HCEC 1CT (cell line): ENCODE results near the gene NIPA2.
"Not testable (repeated sequence)": the region's sequence is repeated elsewhere in the genome, so short reads cannot be mapped to it uniquely, and the experiment has no call there.

Source experiments
- DNase-seq: peaks from one replicate; pipeline ENCODE4 v3.0.0-alpha.2; 2017

NIPA2 gene

GRCh38 chr15:22838292-22839042 lies at the start of gene NIPA2:
Gene NIPA2 (plus strand): TSS chr15:22838666. CDS start chr15:22851732, 13,066 bp downstream.
- DNase-seq: peak; percentile 97

DNA sequence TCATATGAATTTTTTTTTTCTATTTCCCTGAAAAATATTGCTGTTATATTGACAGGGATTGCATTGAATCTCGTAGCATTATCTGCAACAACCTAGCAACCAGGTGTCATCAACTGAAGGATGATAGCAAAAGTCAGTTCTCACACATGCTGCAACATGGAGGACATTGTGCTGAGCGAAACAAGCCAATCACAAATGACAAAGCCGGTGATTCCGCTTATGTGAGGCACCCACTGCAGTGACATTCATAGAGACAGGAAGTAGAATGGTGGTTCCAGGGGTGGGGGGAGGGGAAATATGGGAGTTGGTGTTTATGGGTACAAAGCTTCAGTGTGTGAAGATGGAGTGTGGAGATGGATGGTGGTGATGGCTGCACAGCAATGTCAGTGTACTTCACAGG lies 44.4 kb upstream of the NIPA2 start:
- no peak for DNase-seq

DNA sequence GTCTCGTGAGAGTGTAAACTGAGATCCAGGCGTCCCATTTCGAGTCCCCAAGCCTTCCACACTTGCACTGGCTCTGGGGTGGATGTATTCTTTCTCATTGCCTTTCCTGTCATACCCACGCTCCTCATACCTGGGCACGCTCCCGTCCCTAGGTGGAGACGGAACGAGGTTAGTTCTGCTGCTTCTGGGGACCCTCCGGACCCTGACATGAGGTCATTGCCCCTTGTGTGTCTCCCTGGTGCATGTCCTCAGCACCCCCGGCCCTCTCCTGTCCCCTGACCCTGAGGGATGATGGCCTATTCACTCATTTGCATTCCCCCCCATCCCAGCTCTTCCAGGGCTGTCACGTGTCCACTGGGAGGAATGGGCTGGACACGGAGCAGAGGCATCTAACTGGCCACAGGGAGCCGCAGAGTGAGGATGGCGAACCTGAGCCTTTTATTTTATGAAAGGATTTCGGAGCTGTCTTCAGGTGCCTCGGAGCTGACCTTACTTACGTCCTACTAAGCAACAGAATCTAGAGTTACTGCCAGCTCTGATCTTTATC lies 43.8 kb upstream of the NIPA2 start:
- no peak for DNase-seq

- DNase-seq: no peak
These were observed 43.0 kb upstream of the NIPA2 start for GRCh38 chr15:22795206-22796063.

- no peak for DNase-seq
These were observed 42.4 kb upstream of the NIPA2 start for GRCh38 chr15:22796079-22796478.

GRCh38 chr15:22799902-22800301 lies 38.6 kb upstream of the NIPA2 start:
- no peak for DNase-seq

- not testable (repeated sequence) for DNase-seq
These were observed 35.5 kb upstream of the NIPA2 start for GRCh38 chr15:22803006-22803405.

GRCh38 chr15:22806156-22806555 lies 32.3 kb upstream of the NIPA2 start:
- DNase-seq: no peak

DNA sequence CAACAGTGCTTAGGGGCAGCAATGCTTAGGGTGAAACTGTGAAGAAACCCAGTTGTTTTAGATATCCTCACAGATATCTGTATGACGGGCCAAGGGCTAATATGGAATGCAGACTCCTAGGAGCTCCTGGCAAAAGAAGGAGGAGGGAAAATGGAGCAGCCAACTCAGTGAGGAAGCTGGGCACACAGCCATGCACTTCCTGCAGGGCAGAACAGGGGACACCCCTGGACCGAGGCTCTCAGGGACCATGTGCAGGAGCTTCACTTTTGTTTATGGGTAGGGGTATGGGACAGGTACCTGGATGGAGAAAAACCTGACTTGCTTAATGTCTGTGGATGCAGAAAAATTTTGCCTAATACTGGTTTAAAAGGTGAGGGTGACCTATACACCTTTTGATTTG lies 31.8 kb upstream of the NIPA2 start:
- no peak for DNase-seq

GRCh38 chr15:22807831-22808230 lies 30.6 kb upstream of the NIPA2 start:
- not testable (repeated sequence) for DNase-seq

DNA sequence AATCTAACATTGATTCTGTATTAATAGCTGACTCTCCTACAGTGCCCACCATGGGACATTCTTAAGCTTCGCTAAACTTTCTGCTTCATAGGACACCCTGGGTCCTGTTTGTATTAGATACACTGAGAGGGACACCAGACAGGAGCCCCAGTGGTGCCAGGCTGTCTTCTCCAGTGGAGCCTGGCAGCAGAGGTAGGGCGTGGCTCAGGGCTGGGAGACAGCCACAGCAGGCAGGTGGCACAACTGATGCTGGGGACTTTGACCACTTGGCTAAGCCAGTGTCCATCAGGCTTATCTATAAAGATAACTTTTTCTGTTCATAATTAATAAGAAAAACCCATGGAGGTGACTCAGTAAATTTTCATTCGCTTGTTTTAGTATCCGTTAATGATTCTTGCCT lies 30.2 kb upstream of the NIPA2 start:
- DNase-seq: no peak

- DNase-seq: no peak
These were observed 29.6 kb upstream of the NIPA2 start for GRCh38 chr15:22808761-22809280.

GRCh38 chr15:22810033-22810852 lies 28.2 kb upstream of the NIPA2 start:
- no peak for DNase-seq

- no peak for DNase-seq
These were observed 27.6 kb upstream of the NIPA2 start for GRCh38 chr15:22810853-22811338.

DNA sequence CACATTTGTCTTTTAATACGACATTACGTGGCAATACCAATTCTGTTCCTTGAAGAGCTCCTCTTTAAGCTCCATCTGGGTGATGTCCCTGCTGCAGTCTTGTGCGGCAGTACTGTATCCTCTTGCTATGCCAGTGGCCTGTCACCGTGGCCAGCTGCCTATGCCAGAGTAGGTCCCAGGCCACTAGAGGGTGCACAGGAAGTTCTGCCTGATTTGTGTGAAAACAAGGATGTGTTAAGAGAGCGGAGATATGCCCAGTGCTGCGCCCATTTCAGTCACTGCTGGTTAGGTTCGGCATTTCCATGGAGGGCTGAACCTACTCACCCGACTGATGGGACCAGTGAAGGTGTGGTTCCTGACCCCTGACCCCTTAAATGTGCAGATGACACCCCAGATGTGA lies 26.8 kb upstream of the NIPA2 start:
- no peak for DNase-seq

- no peak for DNase-seq
These were observed 24.6 kb upstream of the NIPA2 start for GRCh38 chr15:22813844-22814243.

DNA sequence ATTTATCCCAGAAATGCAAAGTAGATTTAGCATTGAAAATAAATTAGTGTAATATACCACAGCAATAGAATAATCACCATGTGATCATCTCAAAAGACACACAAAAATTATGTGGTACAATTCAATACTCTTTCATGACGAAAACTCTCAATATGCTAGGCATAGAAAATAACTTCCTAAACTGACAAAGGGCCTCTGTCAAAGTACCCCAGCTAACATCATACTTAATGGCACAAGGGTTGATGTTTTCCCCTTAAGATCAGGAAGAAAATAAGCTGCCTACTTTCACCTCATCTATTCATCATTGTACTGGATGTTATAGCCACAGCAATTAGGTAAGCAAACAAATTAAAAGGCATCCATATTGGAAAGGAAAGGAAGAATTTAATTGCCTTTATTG lies 22.7 kb upstream of the NIPA2 start:
- no peak for DNase-seq

DNA sequence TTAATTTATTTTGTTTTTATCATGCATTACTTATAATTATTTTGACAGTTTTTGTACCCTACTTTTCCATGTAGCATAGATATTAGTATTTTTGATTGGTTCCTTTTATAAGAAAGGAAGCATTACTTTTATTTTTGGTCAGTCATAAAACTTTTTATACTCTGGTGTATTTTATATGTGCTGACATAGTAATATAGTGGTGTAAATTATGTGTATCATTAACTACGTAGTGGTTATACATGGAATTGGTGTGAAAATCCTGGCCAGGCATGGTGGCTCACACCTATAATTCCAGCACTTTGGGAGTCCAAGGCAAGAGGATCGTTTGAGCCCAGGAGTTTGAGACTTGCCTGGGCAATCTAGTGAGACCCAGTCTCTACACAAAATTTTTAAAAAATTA lies 18.8 kb upstream of the NIPA2 start:
- DNase-seq: no peak

GRCh38 chr15:22823495-22824128 lies 14.9 kb upstream of the NIPA2 start:
- no peak for DNase-seq

DNA sequence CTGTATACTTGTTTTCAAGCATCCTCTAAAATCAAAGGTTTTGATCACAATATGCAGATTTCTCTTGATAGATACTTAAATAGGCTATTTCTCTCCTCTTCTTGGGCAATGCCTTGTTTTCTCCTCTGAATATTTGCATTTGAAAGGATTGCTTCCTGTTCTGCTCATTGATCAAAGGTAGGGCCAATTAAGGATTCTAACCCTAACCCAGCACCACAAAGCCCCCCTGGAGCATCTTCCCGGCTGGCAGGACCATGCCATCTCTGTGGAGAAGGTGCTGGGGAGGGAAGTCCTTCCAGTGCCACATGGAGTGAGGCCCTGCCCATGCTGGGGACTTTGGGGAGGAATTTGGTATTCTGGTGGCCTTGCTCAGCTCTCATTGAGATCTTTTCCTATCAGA lies 11.3 kb upstream of the NIPA2 start:
- no peak for DNase-seq

DNA sequence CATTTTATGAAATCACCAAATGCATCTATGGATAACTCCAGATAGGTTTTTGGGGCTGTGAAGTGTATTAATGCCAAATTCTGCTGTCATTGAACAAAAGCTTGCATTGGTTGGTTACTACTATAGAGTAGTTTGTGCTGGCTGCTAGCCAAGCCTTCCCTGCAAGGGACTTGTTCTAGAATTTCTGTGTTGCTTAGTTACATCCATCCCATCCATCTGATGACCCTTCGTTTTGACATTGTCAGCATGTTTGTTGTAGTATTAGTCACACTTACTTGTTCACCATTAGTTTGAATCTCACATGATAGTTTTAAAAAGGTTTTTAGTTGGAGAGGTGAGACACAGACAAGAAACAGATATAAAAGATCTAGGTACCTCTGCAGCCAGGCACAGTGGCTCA lies 7.0 kb upstream of the NIPA2 start:
- DNase-seq: peak; percentile 3

DNA sequence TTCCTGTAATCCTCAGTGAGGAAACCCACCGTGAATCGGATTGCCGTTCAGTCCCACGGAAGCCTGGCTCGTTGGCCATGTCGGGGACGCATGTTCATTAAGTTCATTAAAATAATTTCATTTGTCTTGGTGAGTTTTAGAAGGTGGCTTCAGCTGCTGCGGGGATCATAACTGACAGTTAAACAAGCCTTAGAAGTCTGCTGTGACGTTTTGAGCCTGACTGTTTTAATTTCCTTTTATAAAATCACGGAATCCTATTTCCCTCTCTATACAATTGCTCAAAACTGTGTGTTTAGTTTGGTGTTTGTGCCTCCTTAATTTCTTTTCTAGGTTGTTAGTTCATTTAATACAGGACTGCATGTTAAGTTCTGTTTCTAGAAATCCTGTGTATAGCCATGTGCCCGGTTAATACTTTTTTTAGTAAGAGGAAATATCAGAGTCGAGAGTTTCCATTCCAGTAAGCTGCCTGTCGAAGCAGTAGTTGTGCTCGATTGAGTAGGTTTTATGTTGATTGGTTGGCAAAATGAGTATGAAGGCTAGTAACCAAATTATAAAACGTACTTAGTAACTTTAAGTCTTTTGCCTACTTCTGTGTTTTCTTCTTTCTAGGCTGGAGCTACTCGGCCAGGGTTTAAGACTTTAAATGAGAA lies 705 bp downstream of the NIPA2 start:
- DNase-seq: no peak
